ENCODE results near the gene SLC66A1.

DNA sequence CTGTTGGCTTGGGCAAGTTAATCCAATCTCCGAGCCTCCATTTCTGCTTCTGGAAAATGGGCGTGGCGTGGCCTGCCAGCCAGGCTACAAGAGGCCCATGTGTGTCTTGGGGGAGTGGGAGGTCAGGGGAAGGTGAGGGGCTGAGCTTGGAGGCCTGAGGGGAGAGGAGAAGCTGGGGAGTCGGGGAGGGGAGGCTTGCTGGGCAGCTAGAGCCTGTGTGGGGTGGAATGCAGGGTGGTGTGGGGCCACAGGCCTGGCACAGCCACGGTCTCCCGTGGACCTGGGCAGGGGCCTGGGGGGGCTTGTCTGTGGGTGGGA is 14.6 kb downstream of the SLC66A1 start:
- TF ChIP-seq CTCF (IDR thresholded peaks at IDR 0.05; ENCODE audit: borderline replicate concordance, extremely low read depth, low read length, poor library complexity, severe bottlenecking) (no peak), EZH2 (IDR thresholded peaks at IDR 0.05; ENCODE audit: borderline replicate concordance, low read depth, low read length, severe bottlenecking) (no peak)

Measured in DND-41 (cell line).